Activated B cell treated with CpG ODN at 0.5 μM for 24 hours (primary cell): ENCODE measurements around the gene KRT16. TPM values are rescaled to one million over a fixed set of nuclear protein-coding genes. Genes with fewer than 3 reads are reported as not detected.
"Not testable (repeated sequence)": the region's sequence is repeated elsewhere in the genome, so short reads cannot be mapped to it uniquely, and the experiment has no call there.

ENCODE experiments used
- ATAC-seq: fragments of 200-7000 bp; cut with Tn5 transposase; one replicate; pipeline ENCODE4 v1.10.0; 2021; ENCODE audit warnings: low read depth, mild to moderate bottlenecking, moderate library complexity
- CTCF ChIA-PET: fragments of 350-600 bp; sonication (Branson Sonifier 250); formaldehyde crosslinking; loops from one replicate; lab custom pipeline; 2021; ENCODE audit warnings: antibody characterized with exemption; lab: Charles Lee
- POLR2A ChIA-PET: fragments of 350-600 bp; sonication (Branson Sonifier 250); formaldehyde crosslinking; loops from one replicate; lab custom pipeline; 2021; ENCODE audit warnings: antibody characterized with exemption; lab: Charles Lee
- DNase-seq: peaks from one replicate; pipeline ENCODE4 v3.0.0; 2022
- H3K27ac Mint-ChIP-seq: one replicate; pipeline ENCODE4 v1.8.0; 2020; ENCODE audit warnings: mixed read lengths
- H3K27me3 Mint-ChIP-seq: one replicate; pipeline ENCODE4 v1.8.0; 2021; ENCODE audit warnings: mixed read lengths
- H3K36me3 Mint-ChIP-seq: one replicate; pipeline ENCODE4 v1.8.0; 2021; ENCODE audit warnings: low read depth, mixed read lengths
- H3K4me1 Mint-ChIP-seq: one replicate; pipeline ENCODE4 v1.8.0; 2021; ENCODE audit warnings: mixed read lengths
- H3K4me3 Mint-ChIP-seq: one replicate; pipeline ENCODE4 v1.8.0; 2020; ENCODE audit warnings: mild to moderate bottlenecking, mixed read lengths
- H3K9me3 Mint-ChIP-seq: one replicate; pipeline ENCODE4 v1.8.0; 2020; ENCODE audit warnings: mixed read lengths
- intact Hi-C: fragments of 100-400 bp; cut with micrococcal nuclease; formaldehyde crosslinking; loops from one replicate; pipeline ENCODE4 v1.15.1; 2024
- total RNA-seq: library from RNA; stranded (reverse); gene quantifications from 2 replicates; pipeline ENCODE4 v1.2.3, GENCODE V29; 2022
- TF ChIP-seq, protein P1 (sequence below): fragments of 200-600 bp; IDR thresholded peaks from one replicate; pipeline ENCODE4 v1.8.0; 2022; ENCODE audit warnings: antibody characterized with exemption, mild to moderate bottlenecking

KRT16 gene
- total RNA-seq, 1 donor from 2014 or later: not detected

DNA sequence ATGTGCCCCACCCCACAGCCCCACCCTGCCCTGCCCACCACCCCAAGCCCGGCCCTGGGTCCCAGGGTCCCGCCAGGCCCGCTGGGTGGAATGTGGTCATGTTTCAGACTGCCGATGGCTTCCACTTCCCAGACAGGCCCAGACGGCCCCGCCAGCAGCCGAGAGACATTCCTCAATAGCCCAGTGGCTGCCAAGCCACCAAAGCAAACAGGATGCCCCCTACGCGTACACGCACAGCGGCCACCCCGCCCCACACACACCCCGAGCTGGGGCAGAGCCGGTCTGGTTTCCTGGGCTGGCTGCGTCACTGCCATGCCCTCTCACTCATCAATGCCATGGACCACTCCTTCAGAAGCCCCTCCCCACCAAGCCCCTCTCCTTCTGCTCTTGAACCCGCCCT, 13.0 kb upstream of the KRT16 start:
- TF ChIP-seq, protein P1, sequence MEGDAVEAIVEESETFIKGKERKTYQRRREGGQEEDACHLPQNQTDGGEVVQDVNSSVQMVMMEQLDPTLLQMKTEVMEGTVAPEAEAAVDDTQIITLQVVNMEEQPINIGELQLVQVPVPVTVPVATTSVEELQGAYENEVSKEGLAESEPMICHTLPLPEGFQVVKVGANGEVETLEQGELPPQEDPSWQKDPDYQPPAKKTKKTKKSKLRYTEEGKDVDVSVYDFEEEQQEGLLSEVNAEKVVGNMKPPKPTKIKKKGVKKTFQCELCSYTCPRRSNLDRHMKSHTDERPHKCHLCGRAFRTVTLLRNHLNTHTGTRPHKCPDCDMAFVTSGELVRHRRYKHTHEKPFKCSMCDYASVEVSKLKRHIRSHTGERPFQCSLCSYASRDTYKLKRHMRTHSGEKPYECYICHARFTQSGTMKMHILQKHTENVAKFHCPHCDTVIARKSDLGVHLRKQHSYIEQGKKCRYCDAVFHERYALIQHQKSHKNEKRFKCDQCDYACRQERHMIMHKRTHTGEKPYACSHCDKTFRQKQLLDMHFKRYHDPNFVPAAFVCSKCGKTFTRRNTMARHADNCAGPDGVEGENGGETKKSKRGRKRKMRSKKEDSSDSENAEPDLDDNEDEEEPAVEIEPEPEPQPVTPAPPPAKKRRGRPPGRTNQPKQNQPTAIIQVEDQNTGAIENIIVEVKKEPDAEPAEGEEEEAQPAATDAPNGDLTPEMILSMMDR: no peak
- intact Hi-C loops: no loop called here
- Mint-ChIP-seq H3K27ac (no peak overlapping the region), H3K36me3 (no peaks in the 10 kb centered on the region), H3K4me1 (no peaks in the 10 kb centered on the region), H3K9me3 (no peaks in the 10 kb centered on the region), H3K27me3 (peaks cover 17% of the 10 kb centered on the region), H3K4me3 (no peak overlapping the region)
- no peak for DNase-seq
- ChIA-PET POLR2A (no interaction called here), CTCF (no interaction called here)
- no peak for ATAC-seq

DNA sequence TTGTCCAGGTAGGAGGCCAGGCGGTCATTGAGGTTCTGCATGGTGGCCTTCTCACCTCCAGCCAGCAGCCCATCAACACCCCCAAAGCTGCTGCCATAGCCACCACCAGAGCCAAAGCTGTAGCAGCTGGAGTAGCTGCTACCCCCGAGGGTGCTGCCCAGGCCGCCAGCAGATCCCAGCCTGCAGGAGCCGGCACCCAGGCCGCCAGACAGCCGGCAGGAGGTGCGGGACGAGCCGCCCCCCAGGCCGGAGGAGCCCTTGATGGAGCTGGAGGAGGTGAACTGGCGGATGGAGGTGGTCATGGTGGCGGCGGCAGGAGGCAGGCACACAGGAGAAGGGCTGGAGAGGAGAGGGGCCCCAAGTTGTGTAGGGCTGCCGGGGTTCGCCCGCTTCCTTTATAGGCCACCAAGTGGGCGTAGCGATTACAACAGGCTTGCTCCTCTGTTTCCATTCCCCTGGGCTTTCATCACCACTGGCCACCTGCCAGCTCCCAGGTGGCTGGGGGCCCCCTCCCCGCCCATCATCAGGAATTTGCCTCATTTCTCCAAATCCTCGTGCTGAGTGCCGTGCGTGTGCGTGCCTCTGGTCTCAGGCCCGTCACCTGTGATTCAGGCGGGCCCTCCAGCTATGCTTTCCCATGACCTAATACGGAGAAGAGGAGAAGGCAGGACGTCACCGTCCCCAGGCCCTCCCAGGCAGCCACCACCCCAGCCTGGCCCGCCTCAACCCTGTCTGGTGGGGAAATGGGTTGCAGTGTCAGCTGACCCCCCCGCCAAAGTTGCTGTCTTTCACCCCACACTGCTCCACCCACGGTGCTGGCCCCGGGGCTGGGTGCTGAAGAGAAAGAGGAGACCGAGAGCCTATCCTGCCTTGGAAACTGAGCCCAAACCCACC, 11.9 kb upstream of the KRT16 start, which contains the start of gene KRT17:
Gene KRT17 (minus strand): TSS at position 368 of the 894 bp plus-strand sequence. CDS start 66 bp downstream, at position 302.
- Mint-ChIP-seq H3K9me3 (no peaks in the 10 kb centered on the region), H3K36me3 (no peaks in the 10 kb centered on the region), H3K27ac (no peak within 1 kb of the TSS), H3K4me3 (no peak within 1 kb of the TSS), H3K27me3 (peaks cover 20% of the 10 kb centered on the region), H3K4me1 (no peaks in the 10 kb centered on the region)
- DNase-seq (no peak), ATAC-seq (no peak)
- CTCF ChIA-PET: no interaction called here
- intact Hi-C loops: no loop called here
- POLR2A ChIA-PET: no interaction called here
- TF ChIP-seq, protein P1: no peak

DNA sequence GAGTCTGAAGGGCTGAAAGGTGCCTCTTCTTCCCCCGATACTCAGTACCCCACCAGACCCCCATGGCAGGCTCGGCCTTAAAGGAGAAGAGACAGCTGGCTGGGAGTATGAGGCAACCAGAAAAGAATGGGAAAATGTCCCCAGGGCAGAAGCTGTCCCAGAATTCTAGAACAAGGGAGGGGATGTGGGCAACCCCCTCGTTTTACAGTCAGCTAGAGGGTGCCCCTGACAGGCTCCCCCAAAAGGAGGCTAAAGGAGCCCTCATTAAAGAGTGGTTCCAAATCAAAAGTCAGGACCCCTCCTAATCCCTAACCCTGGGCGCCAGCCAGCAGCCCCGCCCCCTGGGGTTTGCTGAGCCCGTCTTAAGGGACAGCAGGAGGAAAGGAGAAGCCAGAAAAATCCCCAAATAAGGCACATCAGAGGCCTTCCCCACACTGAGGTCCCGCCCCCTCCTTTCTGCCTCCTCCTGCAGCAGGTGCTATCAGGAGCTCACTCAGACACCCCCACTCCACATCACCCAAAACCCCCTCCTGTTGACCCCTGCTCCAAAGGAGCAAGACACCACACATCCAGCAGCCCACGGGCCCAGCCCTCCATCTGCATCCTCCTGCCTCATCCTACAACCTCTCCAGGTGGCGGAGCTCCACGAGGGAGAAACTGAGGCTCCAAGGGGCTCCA, 10.8 kb upstream of the KRT16 start:
- peak; percentile 3 for DNase-seq
- H3K36me3 Mint-ChIP-seq, POLR2A ChIA-PET, intact Hi-C loops, H3K4me3 Mint-ChIP-seq, CTCF ChIA-PET, H3K9me3 Mint-ChIP-seq, H3K27ac Mint-ChIP-seq, ATAC-seq, H3K4me1 Mint-ChIP-seq: not testable (repeated sequence)
- peaks cover 20% of the 10 kb centered on the region for H3K27me3 Mint-ChIP-seq

DNA sequence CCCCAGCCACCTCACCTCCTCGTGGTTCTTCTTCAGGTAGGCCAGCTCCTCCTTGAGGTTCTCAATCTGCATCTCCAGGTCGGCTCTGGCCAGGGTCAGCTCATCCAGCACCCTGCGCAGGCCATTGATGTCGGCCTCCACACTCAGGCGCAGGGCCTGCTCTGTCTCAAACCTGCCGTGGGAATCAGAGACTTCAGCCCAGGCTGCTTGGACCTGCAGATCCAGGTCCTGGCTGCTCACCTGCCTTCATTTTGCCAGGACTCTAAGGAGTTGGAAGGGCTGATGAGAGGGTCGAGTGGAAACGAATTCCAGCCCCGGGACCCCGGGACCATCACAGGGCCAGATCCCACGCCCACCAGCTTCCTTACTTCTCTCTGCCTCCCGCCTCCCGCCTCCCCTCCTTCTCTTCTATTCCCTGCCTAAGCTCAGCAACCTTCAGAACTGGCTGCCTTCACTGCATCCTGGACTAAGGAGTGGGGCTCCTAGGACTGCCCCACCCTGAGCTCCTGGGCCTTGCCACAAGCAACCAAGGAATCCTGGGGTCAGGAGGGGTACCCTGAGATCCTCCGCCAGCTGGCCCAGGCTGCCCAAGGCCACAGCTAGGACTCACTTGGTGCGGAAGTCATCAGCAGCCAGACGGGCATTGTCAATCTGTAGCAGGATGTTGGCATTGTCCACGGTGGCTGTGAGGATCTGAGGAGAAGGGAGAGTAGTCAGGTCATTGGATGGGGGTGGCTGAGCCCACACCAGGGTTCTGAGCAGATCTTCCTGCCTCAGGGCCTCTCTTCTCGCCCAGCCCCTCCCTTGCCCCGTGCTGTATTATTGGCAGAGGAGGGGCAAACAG, 10.0 kb upstream of the KRT16 start:
- peaks cover 19% of the 10 kb centered on the region for H3K27me3 Mint-ChIP-seq
- peak; percentile 4 for DNase-seq
- H3K4me1 Mint-ChIP-seq, ATAC-seq, CTCF ChIA-PET, H3K27ac Mint-ChIP-seq, intact Hi-C loops, H3K9me3 Mint-ChIP-seq, H3K4me3 Mint-ChIP-seq, H3K36me3 Mint-ChIP-seq, POLR2A ChIA-PET: not testable (repeated sequence)

DNA sequence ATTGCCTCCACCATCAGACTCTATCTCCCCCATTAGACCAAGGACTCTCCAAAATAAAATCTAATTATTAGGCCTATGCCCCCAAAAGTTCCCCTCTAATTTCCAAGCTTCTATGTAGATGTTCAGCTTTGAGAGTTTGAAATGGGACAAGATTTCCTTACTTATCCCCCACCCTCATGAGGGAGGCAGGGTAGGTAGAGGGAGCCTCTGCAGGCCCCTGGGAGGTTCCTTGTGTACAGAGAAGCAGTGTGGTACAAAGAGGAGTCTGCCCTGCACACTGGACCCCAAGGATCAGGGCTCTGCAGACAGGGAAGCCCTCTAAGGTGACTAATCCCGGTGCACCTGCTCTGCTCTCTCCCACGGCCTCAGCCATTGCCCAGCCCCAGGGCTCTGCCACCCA, 9.3 kb upstream of the KRT16 start:
- Mint-ChIP-seq H3K36me3 (no peaks in the 10 kb centered on the region), H3K4me3 (no peak overlapping the region), H3K9me3 (no peaks in the 10 kb centered on the region), H3K27ac (no peak overlapping the region), H3K4me1 (no peaks in the 10 kb centered on the region), H3K27me3 (peaks cover 12% of the 10 kb centered on the region)
- CTCF ChIA-PET: no interaction called here
- DNase-seq: no peak
- intact Hi-C loops: no loop called here
- TF ChIP-seq, protein P1: no peak
- no peak for ATAC-seq
- POLR2A ChIA-PET: no interaction called here

DNA sequence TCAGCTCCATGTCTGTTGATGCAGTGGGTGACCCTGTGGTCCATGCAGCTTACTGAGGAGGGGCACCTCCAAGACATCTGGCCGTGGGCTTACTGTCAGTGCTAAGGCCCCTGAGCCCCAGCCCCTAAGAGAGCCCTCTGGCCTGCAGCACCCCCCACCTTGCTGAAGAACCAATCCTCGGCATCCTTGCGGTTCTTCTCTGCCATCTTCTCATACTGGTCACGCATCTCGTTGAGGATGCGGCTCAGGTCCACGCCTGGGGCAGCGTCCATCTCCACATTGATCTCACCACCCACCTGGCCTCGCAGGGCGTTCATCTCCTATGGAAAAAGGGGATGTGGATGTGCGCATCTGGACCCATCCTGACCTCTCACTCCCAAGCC, 8.9 kb upstream of the KRT16 start:
- CTCF ChIA-PET, H3K36me3 Mint-ChIP-seq, POLR2A ChIA-PET, H3K9me3 Mint-ChIP-seq, ATAC-seq, H3K4me1 Mint-ChIP-seq, DNase-seq, H3K4me3 Mint-ChIP-seq, H3K27ac Mint-ChIP-seq, intact Hi-C loops: not testable (repeated sequence)
- H3K27me3 Mint-ChIP-seq: peaks cover 12% of the 10 kb centered on the region
